Activated T-helper 17 cell treated with anti-CD3 and anti-CD28 coated beads, Interleukin-2, amount 50 U/mL, for 72 hours (primary cell): ENCODE data around the gene CTCF. TPM values are rescaled to one million over a fixed set of nuclear protein-coding genes. Genes with fewer than 3 reads are reported as not detected.

Experiments used
- ATAC-seq: fragments of 150-1000 bp; cut with Tn5 transposase; replicated peaks from 2 replicates; pipeline ENCODE4 v1.10.0; 2021; ENCODE audit warnings: mild to moderate bottlenecking, moderate library complexity
- H3K27ac Mint-ChIP-seq: one replicate; pipeline ENCODE4 v1.8.0; 2022; ENCODE audit warnings: mixed read lengths
- H3K27me3 Mint-ChIP-seq: one replicate; pipeline ENCODE4 v1.8.0; 2022; ENCODE audit warnings: mixed read lengths
- H3K36me3 Mint-ChIP-seq: one replicate; pipeline ENCODE4 v1.8.0; 2022; ENCODE audit warnings: low read depth, mild to moderate bottlenecking, mixed read lengths
- H3K4me1 Mint-ChIP-seq: one replicate; pipeline ENCODE4 v1.8.0; 2022; ENCODE audit warnings: mixed read lengths
- H3K4me3 Mint-ChIP-seq: one replicate; pipeline ENCODE4 v1.8.0; 2022; ENCODE audit warnings: mild to moderate bottlenecking, mixed read lengths
- H3K9me3 Mint-ChIP-seq: one replicate; pipeline ENCODE4 v1.8.0; 2022; ENCODE audit warnings: mixed read lengths
- total RNA-seq, 2 donors: library from RNA; stranded (reverse); gene quantifications; one replicate each; pipeline ENCODE4 v1.2.3, GENCODE V29; 2022

The CTCF gene
- total RNA-seq, 2 donors from 2014 or later: 41.2 to 49.4 TPM

DNA sequence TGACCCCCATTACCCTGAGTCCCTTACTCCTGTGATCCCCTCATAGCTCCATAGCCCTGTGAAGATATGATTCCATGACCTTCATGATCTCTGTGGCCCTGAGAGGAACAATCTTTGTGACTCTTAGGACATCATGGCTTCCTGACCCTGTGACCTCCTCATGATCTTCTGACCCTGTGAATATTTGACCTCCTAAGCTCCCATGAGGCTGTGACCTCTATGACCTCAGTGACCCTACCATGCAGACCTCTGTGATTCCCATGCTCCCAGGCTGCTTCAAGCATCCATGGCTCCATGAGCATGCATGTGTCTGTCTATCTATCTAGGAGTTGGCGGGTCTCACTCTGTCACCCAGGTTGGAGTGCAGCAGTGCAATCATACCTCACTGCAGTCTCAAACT is 21.6 kb upstream of the CTCF start:
- peaks cover 59% of the 10 kb centered on the region for H3K36me3 Mint-ChIP-seq
- no peaks in the 10 kb centered on the region for H3K27me3 Mint-ChIP-seq
- ATAC-seq: no peak
- H3K4me3 Mint-ChIP-seq: no peak overlapping the region
- H3K9me3 Mint-ChIP-seq: no peaks in the 10 kb centered on the region
- peaks cover 15% of the 10 kb centered on the region for H3K4me1 Mint-ChIP-seq
- H3K27ac Mint-ChIP-seq: no peak overlapping the region

DNA sequence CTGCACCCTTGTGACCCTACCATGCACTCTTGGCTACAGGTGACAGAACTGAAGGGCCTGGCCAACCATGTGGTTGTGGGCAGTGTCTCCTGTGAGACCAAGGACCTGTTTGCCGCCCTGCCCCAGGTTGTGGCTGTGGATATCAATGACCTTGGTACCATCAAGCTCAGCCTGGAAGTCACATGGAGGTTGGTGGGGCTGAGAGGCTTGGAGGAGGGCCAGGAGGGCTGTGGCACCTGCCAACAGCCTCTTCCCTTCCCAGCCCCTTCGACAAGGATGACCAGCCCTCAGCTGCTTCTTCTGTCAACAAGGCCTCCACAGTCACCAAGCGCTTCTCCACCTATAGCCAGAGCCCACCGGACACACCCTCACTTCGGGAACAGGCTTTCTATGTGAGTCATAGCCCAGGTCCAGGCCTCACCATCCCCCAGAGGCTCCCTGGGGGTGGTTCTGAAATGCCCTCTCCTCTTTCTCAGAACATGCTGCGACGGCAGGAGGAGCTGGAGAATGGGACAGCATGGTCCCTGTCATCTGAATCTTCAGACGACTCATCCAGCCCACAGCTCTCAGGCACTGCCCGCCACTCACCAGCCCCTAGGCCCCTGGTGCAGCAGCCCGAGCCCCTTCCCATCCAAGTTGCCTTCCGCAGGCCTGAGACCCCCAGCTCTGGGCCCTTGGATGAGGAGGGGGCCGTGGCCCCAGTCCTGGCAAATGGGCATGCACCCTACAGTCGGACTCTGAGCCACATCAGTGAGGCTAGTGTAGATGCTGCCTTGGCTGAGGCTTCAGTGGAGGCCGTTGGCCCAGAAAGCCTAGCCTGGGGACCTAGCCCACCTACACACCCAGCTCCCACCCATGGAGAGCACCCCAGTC is 20.7 kb upstream of the CTCF start:
- H3K4me1 Mint-ChIP-seq: peaks cover 13% of the 10 kb centered on the region
- no peak for ATAC-seq
- H3K27me3 Mint-ChIP-seq: no peaks in the 10 kb centered on the region
- H3K4me3 Mint-ChIP-seq: no peak overlapping the region
- H3K9me3 Mint-ChIP-seq: no peaks in the 10 kb centered on the region
- no peak overlapping the region for H3K27ac Mint-ChIP-seq
- peaks cover 62% of the 10 kb centered on the region for H3K36me3 Mint-ChIP-seq

GRCh38 chr16:67542464-67542863 is 19.9 kb upstream of the CTCF start:
- Mint-ChIP-seq H3K9me3 (no peaks in the 10 kb centered on the region), H3K27me3 (no peaks in the 10 kb centered on the region), H3K27ac (peak overlapping the region; percentile 6), H3K36me3 (peaks cover 66% of the 10 kb centered on the region), H3K4me3 (no peak overlapping the region), H3K4me1 (peaks cover 14% of the 10 kb centered on the region)
- ATAC-seq: peak; percentile 55

DNA sequence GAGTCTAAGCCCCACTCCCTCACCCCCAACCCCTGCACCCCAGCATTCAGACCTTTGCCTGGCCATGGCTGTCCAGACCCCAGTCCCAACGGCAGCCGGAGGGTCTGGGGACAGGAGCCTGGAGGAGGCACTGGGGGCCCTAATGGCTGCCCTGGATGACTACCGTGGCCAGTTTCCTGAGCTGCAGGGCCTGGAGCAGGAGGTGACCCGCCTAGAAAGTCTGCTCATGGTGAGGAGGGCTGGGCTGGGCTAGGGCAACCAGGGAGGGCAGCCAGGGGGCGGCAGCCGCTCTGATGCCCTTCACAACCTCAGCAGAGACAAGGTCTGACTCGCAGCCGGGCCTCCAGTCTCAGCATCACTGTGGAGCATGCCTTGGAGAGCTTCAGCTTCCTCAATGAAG is 19.3 kb upstream of the CTCF start:
- Mint-ChIP-seq H3K36me3 (peaks cover 66% of the 10 kb centered on the region), H3K4me1 (peaks cover 20% of the 10 kb centered on the region), H3K9me3 (no peaks in the 10 kb centered on the region), H3K4me3 (no peak overlapping the region), H3K27me3 (no peaks in the 10 kb centered on the region), H3K27ac (peak overlapping the region; percentile 6)
- no peak for ATAC-seq

DNA sequence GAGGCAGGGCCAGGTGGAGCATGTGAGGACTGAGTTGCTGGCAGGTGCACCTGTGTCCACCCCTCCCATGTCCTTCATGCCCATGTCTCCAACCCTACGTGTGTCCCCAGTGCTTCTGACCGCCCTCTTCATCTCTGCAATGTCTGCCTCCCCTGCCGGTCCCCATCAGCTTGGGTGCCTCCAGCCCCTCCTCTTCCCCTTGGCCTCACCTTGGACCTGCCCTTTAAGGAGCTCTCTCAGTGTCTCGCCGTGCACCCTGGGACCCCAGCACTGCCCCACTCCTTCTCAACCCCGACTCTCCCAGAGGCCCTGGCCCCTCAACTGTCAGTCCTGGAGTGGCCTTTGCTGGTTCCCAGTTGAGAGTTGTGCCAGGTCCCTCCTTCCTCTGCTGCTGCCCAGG is 18.7 kb upstream of the CTCF start:
- peaks cover 23% of the 10 kb centered on the region for H3K4me1 Mint-ChIP-seq
- no peaks in the 10 kb centered on the region for H3K27me3 Mint-ChIP-seq
- H3K36me3 Mint-ChIP-seq: peaks cover 64% of the 10 kb centered on the region
- no peak overlapping the region for H3K4me3 Mint-ChIP-seq
- H3K27ac Mint-ChIP-seq: peak overlapping the region; percentile 49
- no peak for ATAC-seq
- no peaks in the 10 kb centered on the region for H3K9me3 Mint-ChIP-seq

DNA sequence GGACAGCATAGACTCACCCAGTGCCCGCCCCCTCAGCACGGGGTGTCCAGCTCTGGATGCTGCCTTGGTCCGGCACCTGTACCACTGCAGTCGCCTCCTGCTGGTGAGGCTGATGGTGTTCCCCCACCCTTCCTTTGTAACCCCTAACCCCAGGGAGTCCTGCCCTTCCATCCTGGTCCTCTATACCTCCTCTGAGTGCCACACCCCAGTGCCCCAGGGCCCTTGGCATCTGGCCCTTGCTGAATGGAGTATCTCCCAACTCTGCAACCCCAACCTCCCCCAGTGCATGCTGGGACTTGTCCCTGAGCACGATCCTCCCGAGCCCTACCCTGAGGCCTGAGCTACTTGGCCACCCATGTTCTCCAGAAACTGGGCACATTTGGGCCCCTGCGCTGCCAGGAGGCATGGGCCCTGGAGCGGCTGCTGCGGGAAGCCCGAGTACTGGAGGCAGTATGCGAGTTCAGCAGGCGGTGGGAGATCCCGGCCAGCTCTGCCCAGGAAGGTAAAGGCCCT is 17.9 kb upstream of the CTCF start:
- Mint-ChIP-seq H3K9me3 (no peaks in the 10 kb centered on the region), H3K4me3 (no peak overlapping the region), H3K36me3 (peaks cover 56% of the 10 kb centered on the region), H3K27me3 (no peaks in the 10 kb centered on the region), H3K4me1 (peaks cover 23% of the 10 kb centered on the region), H3K27ac (peak overlapping the region; percentile 49)
- no peak for ATAC-seq

DNA sequence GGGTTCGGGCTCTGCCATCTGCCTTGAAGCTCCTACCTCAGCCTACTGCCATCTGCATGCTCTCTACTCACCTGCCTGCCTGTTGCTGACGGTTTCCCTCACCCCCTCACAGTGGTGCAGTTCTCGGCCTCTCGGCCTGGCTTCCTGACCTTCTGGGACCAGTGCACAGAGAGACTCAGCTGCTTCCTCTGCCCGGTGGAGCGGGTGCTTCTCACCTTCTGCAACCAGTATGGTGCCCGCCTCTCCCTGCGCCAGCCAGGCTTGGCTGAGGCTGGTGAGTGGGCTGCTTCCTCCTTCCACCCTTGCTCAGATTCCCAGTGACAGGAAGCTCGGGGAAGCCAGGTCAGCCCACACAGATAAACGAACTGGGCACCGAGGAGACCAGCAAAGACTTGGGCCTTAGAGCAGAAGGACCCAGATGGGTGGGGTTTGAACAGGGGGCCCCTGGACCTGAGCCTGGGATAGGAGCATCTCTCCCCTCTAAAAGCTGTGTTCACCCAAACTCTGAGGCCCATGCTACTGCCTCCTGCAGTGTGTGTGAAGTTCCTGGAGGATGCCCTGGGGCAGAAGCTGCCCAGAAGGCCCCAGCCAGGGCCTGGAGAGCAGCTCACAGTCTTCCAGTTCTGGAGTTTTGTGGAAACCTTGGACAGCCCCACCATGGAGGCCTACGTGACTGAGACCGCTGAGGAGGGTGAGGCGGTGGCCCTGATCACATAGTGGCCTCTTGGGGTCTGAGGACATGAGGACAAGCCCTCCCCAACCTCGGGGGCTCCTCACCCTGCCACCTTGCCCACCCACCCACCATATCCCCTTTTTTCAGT is 17.3 kb upstream of the CTCF start:
- Mint-ChIP-seq H3K27ac (peak overlapping the region; percentile 49), H3K9me3 (no peaks in the 10 kb centered on the region), H3K4me1 (peaks cover 23% of the 10 kb centered on the region), H3K27me3 (no peaks in the 10 kb centered on the region), H3K36me3 (peaks cover 50% of the 10 kb centered on the region), H3K4me3 (no peak overlapping the region)
- no peak for ATAC-seq

GRCh38 chr16:67545665-67546024 is 16.7 kb upstream of the CTCF start:
- no peak overlapping the region for H3K27ac Mint-ChIP-seq
- no peak overlapping the region for H3K4me3 Mint-ChIP-seq
- H3K36me3 Mint-ChIP-seq: peaks cover 44% of the 10 kb centered on the region
- ATAC-seq: no peak
- peaks cover 23% of the 10 kb centered on the region for H3K4me1 Mint-ChIP-seq
- H3K27me3 Mint-ChIP-seq: no peaks in the 10 kb centered on the region
- H3K9me3 Mint-ChIP-seq: no peaks in the 10 kb centered on the region

DNA sequence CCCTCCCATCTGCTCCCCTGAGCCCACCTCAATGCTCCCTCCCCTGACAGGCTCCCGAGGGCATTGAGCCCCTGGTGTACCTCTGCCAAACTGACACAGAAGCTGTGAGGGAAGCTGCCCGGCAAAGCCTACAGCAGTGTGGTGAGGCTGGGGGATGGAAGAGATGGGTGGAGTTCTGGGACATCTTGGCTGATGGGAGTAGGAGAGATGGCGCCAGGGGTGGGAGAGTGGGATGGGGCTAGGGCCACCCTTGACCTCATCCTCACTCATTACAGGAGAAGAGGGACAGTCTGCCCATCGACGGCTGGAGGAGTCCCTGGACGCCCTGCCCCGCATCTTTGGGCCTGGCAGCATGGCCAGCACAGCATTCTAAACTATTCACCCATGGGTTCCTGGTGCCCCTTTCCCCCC is 16.2 kb upstream of the CTCF start:
- Mint-ChIP-seq H3K36me3 (peaks cover 40% of the 10 kb centered on the region), H3K27me3 (no peaks in the 10 kb centered on the region), H3K9me3 (no peaks in the 10 kb centered on the region), H3K4me3 (no peak overlapping the region), H3K4me1 (peaks cover 23% of the 10 kb centered on the region), H3K27ac (peak overlapping the region; percentile 93)
- no peak for ATAC-seq

DNA sequence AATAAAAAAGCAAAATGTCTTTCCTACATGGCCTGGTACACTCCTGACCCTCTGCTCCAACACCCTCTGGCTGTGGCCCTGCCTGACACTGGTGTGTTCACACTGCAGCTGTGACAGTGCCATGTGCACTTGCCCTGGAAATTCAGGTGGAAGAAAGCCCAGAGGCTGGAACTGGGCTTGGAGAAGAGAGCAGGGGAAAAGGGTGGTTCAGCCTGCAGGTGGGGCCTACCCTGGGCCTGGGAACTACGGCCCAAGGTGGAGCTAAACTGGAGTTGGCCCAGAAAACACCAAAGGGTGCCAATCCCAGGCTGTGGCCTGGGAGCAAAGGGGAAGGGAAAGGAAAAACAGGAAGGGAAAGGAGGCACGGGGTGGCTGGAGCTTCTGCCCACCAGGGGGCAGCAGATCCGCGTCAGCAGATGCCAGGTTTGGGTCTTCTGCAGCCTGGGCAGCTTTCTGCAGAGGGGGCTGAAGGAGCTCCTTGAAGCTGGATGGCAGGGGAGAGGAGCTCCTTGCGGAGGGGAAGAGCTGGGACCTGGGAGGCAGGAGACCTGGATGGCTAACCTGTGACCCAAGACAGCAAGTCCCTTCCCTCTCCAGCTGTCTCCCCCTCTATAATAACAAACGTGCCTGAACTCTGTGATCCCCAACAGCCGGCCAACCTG is 15.4 kb upstream of the CTCF start:
- H3K36me3 Mint-ChIP-seq: peaks cover 32% of the 10 kb centered on the region
- ATAC-seq: peak; percentile 62
- peak overlapping the region; percentile 65 for H3K4me3 Mint-ChIP-seq
- H3K4me1 Mint-ChIP-seq: peaks cover 25% of the 10 kb centered on the region
- no peaks in the 10 kb centered on the region for H3K9me3 Mint-ChIP-seq
- no peaks in the 10 kb centered on the region for H3K27me3 Mint-ChIP-seq
- peak overlapping the region; percentile 93 for H3K27ac Mint-ChIP-seq

DNA sequence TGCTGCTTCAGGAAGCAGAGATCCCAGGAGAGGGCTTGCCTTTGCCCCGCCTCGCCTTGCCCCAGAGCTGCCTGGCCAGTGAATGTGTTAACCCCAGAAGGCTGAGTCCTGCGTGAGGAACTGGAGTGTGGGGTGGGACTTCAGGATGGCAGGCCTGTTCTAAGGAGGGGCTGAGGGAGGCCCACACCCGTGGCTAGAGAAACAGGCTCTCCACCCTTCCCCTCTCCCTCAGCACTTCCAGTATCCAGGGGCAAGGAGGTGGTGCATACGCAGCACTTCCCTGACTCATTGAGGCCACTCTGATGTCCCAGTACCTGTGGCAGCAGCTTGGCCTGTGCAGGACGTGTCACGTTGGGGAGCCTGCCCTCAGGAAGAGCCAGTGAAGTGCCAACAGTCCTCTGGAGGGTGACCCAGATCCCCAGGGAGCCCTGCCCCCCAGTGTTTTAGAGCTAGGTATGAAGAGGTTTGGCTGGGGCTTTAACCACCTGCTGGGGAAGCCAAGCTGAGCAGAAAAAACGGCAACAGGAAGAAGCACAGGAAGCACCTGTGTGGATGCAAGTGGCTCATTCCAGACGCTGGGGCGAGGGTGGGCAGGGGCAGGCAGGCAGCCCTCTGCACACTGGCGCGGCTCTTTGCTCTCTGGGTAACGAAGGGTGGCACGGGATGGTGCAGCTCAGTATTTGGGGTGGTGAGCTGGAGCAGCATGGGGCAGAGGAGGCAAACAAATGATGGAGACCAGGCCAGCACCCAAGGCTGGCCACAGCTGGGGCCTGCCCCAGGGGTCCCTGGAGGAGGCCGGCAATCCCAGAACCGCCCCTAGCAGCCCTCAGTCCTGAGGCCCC is 14.7 kb upstream of the CTCF start:
- ATAC-seq: peak; percentile 55
- H3K4me3 Mint-ChIP-seq: peak overlapping the region; percentile 65
- no peaks in the 10 kb centered on the region for H3K9me3 Mint-ChIP-seq

DNA sequence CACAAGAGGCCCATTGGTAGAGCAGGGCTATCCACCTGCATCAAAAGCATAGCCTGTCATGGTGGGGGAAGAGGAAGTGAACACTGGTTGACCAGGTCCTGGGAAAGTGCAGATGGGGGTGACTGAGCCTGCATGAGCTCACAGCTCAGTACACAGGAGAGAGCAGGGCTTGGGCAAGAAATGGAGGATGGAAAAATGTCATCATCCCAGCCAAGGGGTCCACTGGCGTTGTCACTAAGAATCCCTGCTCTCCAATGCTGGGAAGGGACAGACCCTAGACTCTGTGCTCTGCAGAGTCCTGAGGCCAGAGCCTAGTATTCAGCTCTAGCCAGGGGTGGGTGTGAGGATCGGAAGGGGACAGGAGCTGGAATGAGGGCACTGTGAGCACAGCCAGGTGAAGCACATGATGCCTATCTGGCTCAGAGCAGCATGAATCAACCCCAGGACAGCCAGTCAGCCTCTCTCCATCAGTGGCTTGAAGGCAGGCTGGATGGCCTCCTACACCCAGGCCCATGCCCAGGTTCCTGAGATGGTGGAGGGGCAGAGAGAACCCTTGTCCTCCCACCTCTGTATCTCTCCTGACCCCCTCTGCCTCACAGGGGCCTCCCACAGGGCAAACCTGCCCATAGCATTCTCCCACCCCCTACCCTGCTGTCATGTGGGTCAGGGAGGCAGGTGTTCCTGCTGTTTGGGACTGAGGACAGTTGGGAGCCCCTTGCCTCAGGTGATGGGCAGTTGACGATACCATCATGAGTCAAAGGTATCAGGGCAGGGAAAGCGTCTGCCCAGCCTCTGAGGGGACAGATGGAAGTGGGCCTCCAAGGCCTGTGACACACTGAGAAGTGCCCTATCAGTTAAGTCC is 13.8 kb upstream of the CTCF start:
- Mint-ChIP-seq H3K27ac (peak overlapping the region; percentile 93), H3K27me3 (no peaks in the 10 kb centered on the region), H3K9me3 (no peaks in the 10 kb centered on the region), H3K4me3 (peak overlapping the region; percentile 65), H3K4me1 (peaks cover 19% of the 10 kb centered on the region), H3K36me3 (peaks cover 18% of the 10 kb centered on the region)
- peak; percentile 36 for ATAC-seq

More for the DNA sequence above, 14.7 kb upstream of the CTCF start:
- Mint-ChIP-seq H3K4me1 (peaks cover 20% of the 10 kb centered on the region), H3K36me3 (peaks cover 25% of the 10 kb centered on the region), H3K27me3 (no peaks in the 10 kb centered on the region), H3K27ac (peak overlapping the region; percentile 93)

DNA sequence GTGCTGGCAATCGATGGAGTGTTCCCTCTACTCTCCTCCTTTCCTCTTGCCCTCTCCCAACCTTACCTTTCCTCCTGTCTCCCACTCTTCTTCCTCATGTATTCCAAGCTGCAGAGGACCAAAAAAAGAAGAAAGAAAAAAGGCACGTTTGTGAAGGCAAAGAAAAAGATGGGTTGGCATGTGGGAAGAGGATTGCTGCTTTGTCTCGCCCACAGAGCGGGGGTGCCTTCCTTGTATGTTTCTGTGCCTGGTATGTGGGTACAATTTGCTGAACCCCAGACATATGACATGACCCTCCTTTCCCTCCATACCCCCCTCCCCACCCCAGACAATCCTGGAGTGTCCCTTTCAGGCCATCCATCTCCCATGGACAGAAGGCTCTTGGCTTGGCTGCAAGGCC is 13.1 kb upstream of the CTCF start:
- no peaks in the 10 kb centered on the region for H3K9me3 Mint-ChIP-seq
- H3K27ac Mint-ChIP-seq: peak overlapping the region; percentile 6
- peaks cover 22% of the 10 kb centered on the region for H3K4me1 Mint-ChIP-seq
- H3K4me3 Mint-ChIP-seq: no peak overlapping the region
- no peaks in the 10 kb centered on the region for H3K27me3 Mint-ChIP-seq
- no peak for ATAC-seq
- peaks cover 11% of the 10 kb centered on the region for H3K36me3 Mint-ChIP-seq
